B cell (primary cell): ENCODE measurements around the gene AP1M1. TPM values are rescaled to one million over a fixed set of nuclear protein-coding genes. Genes with fewer than 3 reads are reported as not detected.
A peak's percentile ranks its signal among the peaks of the same experiment; 100 is the strongest.

Experiments used
- ATAC-seq: fragments of 200-7000 bp; cut with Tn5 transposase; one replicate; pipeline ENCODE4 v1.10.0; 2021; ENCODE audit warnings: low read depth, mild to moderate bottlenecking, moderate number of reproducible peaks, moderate library complexity
- CTCF ChIA-PET: fragments of 350-600 bp; sonication (Branson Sonifier 250); formaldehyde crosslinking; loops from one replicate; lab custom pipeline; 2021; ENCODE audit warnings: antibody characterized with exemption, inconsistent platforms; lab: Charles Lee
- POLR2A ChIA-PET: fragments of 350-600 bp; sonication (Branson Sonifier 250); formaldehyde crosslinking; loops from one replicate; lab custom pipeline; 2021; ENCODE audit warnings: antibody characterized with exemption; lab: Charles Lee
- DNase-seq: peaks from one replicate; pipeline ENCODE4 v3.0.0; 2013
- H2AFZ ChIP-seq: 2 replicates; pipeline ENCODE4 v1.6.1; 2012; ENCODE audit warnings: mild to moderate bottlenecking, low read depth, low read length; ENCODE audit not compliant: insufficient read depth, poor library complexity, severe bottlenecking
- H3K27ac ChIP-seq, 2 donors: 1 replicate in 1 of 2; 2 replicates in 1 of 2; pipeline ENCODE4 v1.5.1; 2012 to 2013; ENCODE audit warnings: low read length in 2 of 2, mild to moderate bottlenecking in 2 of 2, moderate library complexity in 1 of 2
- H3K27me3 ChIP-seq, 4 experiments: fragments of 200-600 bp in 1 of 4; sonication (generic) in 1 of 4; replicated peaks in 1 of 4; 1 replicate in 2 of 4; 2 replicates in 2 of 4; pipeline versions ENCODE4 v1.6.1 to v1.7.0; 2013 to 2016; ENCODE audit warnings: low read length in 3 of 4, mild to moderate bottlenecking in 2 of 4, mixed read lengths in 1 of 4, moderate library complexity in 1 of 4; ENCODE audit not compliant: insufficient read depth in 4 of 4, control insufficient read depth in 3 of 4; ENCODE audit errors: control extremely low read depth in 1 of 4
- H3K36me3 ChIP-seq, 2 experiments: replicated peaks in 1 of 2; 1 replicate in 1 of 2; 2 replicates in 1 of 2; pipeline versions ENCODE4 v1.6.1 to v1.7.1; 2013; ENCODE audit warnings: low read length in 1 of 2; ENCODE audit not compliant: insufficient read depth in 2 of 2, control insufficient read depth in 1 of 2; ENCODE audit errors: control extremely low read depth in 1 of 2, extremely low read depth in 1 of 2
- H3K4me1 ChIP-seq, 2 donors: fragments of 200-600 bp in 1 of 2; sonication (generic) in 1 of 2; 1 replicate in 1 of 2; 2 replicates in 1 of 2; pipeline versions ENCODE4 v1.5.1 to v1.6.1; 2013 to 2017; ENCODE audit warnings: low read length in 2 of 2; ENCODE audit not compliant: control insufficient read depth in 2 of 2, insufficient read depth in 2 of 2
- H3K4me2 ChIP-seq: replicated peaks from 2 replicates; pipeline ENCODE3; 2012; ENCODE audit warnings: mild to moderate bottlenecking, low read depth, low read length; ENCODE audit not compliant: poor library complexity, severe bottlenecking
- H3K4me3 ChIP-seq, 5 experiments: fragments of 200-600 bp in 1 of 5; sonication (generic) in 1 of 5; 1 replicate in 3 of 5; 2 replicates in 2 of 5; pipeline versions ENCODE4 v1.5.1 to v1.7.0; 2011 to 2016; ENCODE audit warnings: low read length in 4 of 5, mild to moderate bottlenecking in 4 of 5, low read depth in 2 of 5, control low read depth in 1 of 5, moderate library complexity in 1 of 5; ENCODE audit not compliant: insufficient read depth in 1 of 5; ENCODE audit errors: control extremely low read depth in 1 of 5, extremely low read depth in 1 of 5
- H3K79me2 ChIP-seq: fragments of 200-600 bp; sonication (generic); one replicate; pipeline ENCODE4 v1.6.0; 2016; ENCODE audit warnings: low read length; ENCODE audit not compliant: control insufficient read depth, insufficient read depth
- H3K9ac ChIP-seq: fragments of 200-600 bp; sonication (generic); 2 replicates; pipeline ENCODE4 v1.6.1; 2017; ENCODE audit warnings: mild to moderate bottlenecking, low read length, moderate library complexity
- H3K9me3 ChIP-seq, 3 donors: one replicate each; pipeline versions ENCODE4 v1.6.1 to v1.7.1; 2013; ENCODE audit warnings: low read length in 2 of 3; ENCODE audit not compliant: control insufficient read depth in 2 of 3, insufficient read depth in 1 of 3; ENCODE audit errors: control extremely low read depth in 1 of 3
- H4K20me1 ChIP-seq: 2 replicates; pipeline ENCODE4 v1.6.0; 2012; ENCODE audit warnings: mild to moderate bottlenecking, low read length; ENCODE audit not compliant: insufficient read depth, control insufficient read depth, poor library complexity, severe bottlenecking
- H3K27ac Mint-ChIP-seq: one replicate; pipeline ENCODE4 v1.8.0; 2021; ENCODE audit warnings: mixed read lengths
- H3K27me3 Mint-ChIP-seq: one replicate; pipeline ENCODE4 v1.8.0; 2021; ENCODE audit warnings: mixed read lengths
- H3K4me1 Mint-ChIP-seq: one replicate; pipeline ENCODE4 v1.8.0; 2021; ENCODE audit warnings: mixed read lengths
- H3K4me3 Mint-ChIP-seq: one replicate; pipeline ENCODE4 v1.8.0; 2021; ENCODE audit warnings: mixed read lengths
- H3K9me3 Mint-ChIP-seq: one replicate; pipeline ENCODE4 v1.8.0; 2022; ENCODE audit warnings: mixed read lengths; ENCODE audit not compliant: insufficient read depth
- CTCF ChIP-seq: fragments of 200-600 bp; IDR thresholded peaks from one replicate; pipeline ENCODE4 v1.8.0; 2022; ENCODE audit warnings: antibody characterized with exemption, mild to moderate bottlenecking
- EZH2 ChIP-seq: IDR thresholded peaks from 2 replicates; pipeline ENCODE4 v1.6.1; 2012; ENCODE audit warnings: borderline replicate concordance, low read depth, mild to moderate bottlenecking, moderate library complexity, low read length; ENCODE audit not compliant: insufficient read depth, poor library complexity, severe bottlenecking
- WGBS: methylation state at CpG from one replicate; pipeline ENCODE4 v1.1.5; 2013; ENCODE audit warnings: missing lambda C conversion rate; ENCODE audit not compliant: insufficient coverage; 5-methylcytosine and 5-hydroxymethylcytosine counted together
- intact Hi-C: fragments of 100-400 bp; cut with micrococcal nuclease; formaldehyde crosslinking; loops from one replicate; pipeline ENCODE4 v1.10.0; 2022
- polyA plus RNA-seq: library from polyadenylated mRNA; depleted of rRNA; stranded (reverse); fragments of >200 nt; gene quantifications from 2 replicates; pipeline ENCODE4 v1.2.3, GENCODE V29; 2012
- total RNA-seq, 2 donors: library from RNA; stranded (reverse); fragments of 120-200 nt in 1 of 2; gene quantifications; 1 replicate in 1 of 2; 2 replicates in 1 of 2; pipeline versions ENCODE4 v1.2.3 to v1.2.4, GENCODE V29; 2013 to 2022

The AP1M1 gene
- total and polyA plus RNA-seq, 2 donors (not counting 1 experiment from before 2014, with no cell fraction given) = 77.8 to 102 TPM

GRCh38 chr19:16185123-16185767 lies 12.5 kb upstream of the AP1M1 start, which contains the start of gene FAM32A:
TSS of gene FAM32A (plus strand) at chr19:16185410. CDS start at chr19:16185443, 33 bp downstream.
- peaks cover 4 to 21% of the 10 kb centered on the region in 2 experiments for H3K36me3 ChIP-seq
- no peaks in the 10 kb centered on the region for H3K9me3 ChIP-seq
- H3K27me3 ChIP-seq = no peaks in the 10 kb centered on the region
- H2AFZ ChIP-seq = peak within 1 kb of the TSS; percentile 86
- POLR2A ChIA-PET = interaction anchor here (0.5 to 1.9 kb wide), 20 partner anchors 9 to 474 kb away, joined by 3 to 9 read pairs (median 4); partner anchors contain the start of genes AP1M1, KLF2, RAB8A and TPM4
- H3K79me2 ChIP-seq = peaks cover 53% of the 10 kb centered on the region
- H3K9me3 Mint-ChIP-seq = no peaks in the 10 kb centered on the region
- peak; percentile 99 for DNase-seq
- H3K27ac ChIP-seq = peak within 1 kb of the TSS; percentile 60 to 83
- under 1% methylated on average over 39 of the region's 39 CpGs for WGBS
- H3K4me3 ChIP-seq = peak within 1 kb of the TSS; percentile 65 to 99 (median 71)
- H3K27me3 Mint-ChIP-seq = no peaks in the 10 kb centered on the region
- peaks cover 31% of the 10 kb centered on the region for H4K20me1 ChIP-seq
- peak; percentile 88 for ATAC-seq
- peak within 1 kb of the TSS; percentile 89 for H3K4me2 ChIP-seq
- H3K4me3 Mint-ChIP-seq = peak within 1 kb of the TSS; percentile 97
- H3K4me1 Mint-ChIP-seq = peaks cover 33% of the 10 kb centered on the region
- H3K27ac Mint-ChIP-seq = peak within 1 kb of the TSS; percentile 96
- CTCF ChIA-PET = interaction anchor here (0.8 to 3.4 kb wide), 33 partner anchors 9 to 998 kb away, joined by 3 to 43 read pairs (median 5); partner anchors contain the start of genes AP1M1, HSH2D, RAB8A and TPM4
- TF ChIP-seq CTCF (no peak), EZH2 (no peak)
- peaks cover 14 to 37% of the 10 kb centered on the region in 2 donors for H3K4me1 ChIP-seq
- peak within 1 kb of the TSS; percentile 79 for H3K9ac ChIP-seq
- intact Hi-C loops = loop anchor here (1.0 kb wide), 7 partner anchors 12 to 232 kb away; partner anchors contain the start of genes AP1M1 and RAB8A

- H3K27ac ChIP-seq = peak overlapping the region; percentile 60 to 83
- H3K9me3 ChIP-seq = no peaks in the 10 kb centered on the region
- H3K36me3 ChIP-seq = peaks cover 8 to 26% of the 10 kb centered on the region in 2 experiments
- peaks cover 33% of the 10 kb centered on the region for H3K4me1 Mint-ChIP-seq
- WGBS = 0% methylated on average over 20 of the region's 20 CpGs
- H3K4me3 Mint-ChIP-seq = peak overlapping the region; percentile 97
- intact Hi-C loops = loop anchor here (1.0 kb wide), 7 partner anchors 12 to 232 kb away; partner anchors contain the start of genes AP1M1 and RAB8A
- no peaks in the 10 kb centered on the region for H3K27me3 Mint-ChIP-seq
- H3K4me1 ChIP-seq = peaks cover 14 to 37% of the 10 kb centered on the region in 2 donors
- H3K27ac Mint-ChIP-seq = peak overlapping the region; percentile 96
- peak overlapping the region; percentile 89 for H3K4me2 ChIP-seq
- H3K4me3 ChIP-seq = peak overlapping the region; percentile 65 to 99 (median 71)
- peaks cover 36% of the 10 kb centered on the region for H4K20me1 ChIP-seq
- peak; percentile 12 for ATAC-seq
- CTCF ChIA-PET = interaction anchor here (0.8 to 3.4 kb wide), 26 partner anchors 8 to 998 kb away, joined by 3 to 43 read pairs (median 6); partner anchors contain the start of genes AP1M1, HSH2D, RAB8A and TPM4
- H3K9me3 Mint-ChIP-seq = no peaks in the 10 kb centered on the region
- DNase-seq = peak; percentile 64
- peak overlapping the region; percentile 79 for H3K9ac ChIP-seq
- peak overlapping the region; percentile 86 for H2AFZ ChIP-seq
- POLR2A ChIA-PET = interaction anchor here (0.6 to 1.9 kb wide), 16 partner anchors 12 to 262 kb away, joined by 3 to 9 read pairs (median 4); partner anchors contain the start of genes AP1M1, KLF2, RAB8A and TPM4
- H3K79me2 ChIP-seq = peaks cover 54% of the 10 kb centered on the region
- TF ChIP-seq EZH2 = no peak
- TF ChIP-seq CTCF = peak; percentile 57
- H3K27me3 ChIP-seq = no peaks in the 10 kb centered on the region
These were observed 12.0 kb upstream of the AP1M1 start for GRCh38 chr19:16185768-16186123.
